OCI-LY1 (cell line): ENCODE measurements around the gene SCTR.

Experiments used
- CTCF ChIP-seq: fragments of 200-600 bp; sonication (generic), shearing (Covaris generic); IDR thresholded peaks from 2 replicates; pipeline ENCODE4 v1.5.1; 2017; ENCODE audit warnings: mild to moderate bottlenecking, antibody characterized with exemption, low read length, moderate library complexity, mixed read lengths
- EZH2 ChIP-seq: fragments of 200-600 bp; sonication (generic), shearing (Covaris generic); IDR thresholded peaks from 2 replicates; pipeline ENCODE4 v1.8.0; 2017; ENCODE audit warnings: borderline replicate concordance, mixed run types, mild to moderate bottlenecking, antibody characterized with exemption, low read length, moderate library complexity, mixed read lengths

- TF ChIP-seq CTCF: no peak
- no peak for TF ChIP-seq EZH2
Measured at GRCh38 chr2:119419065-119419464, 105.2 kb downstream of the SCTR start.
